ENCODE results near the gene PROK1. TPM values are rescaled to one million over a fixed set of nuclear protein-coding genes. Genes with fewer than 3 reads are reported as not detected.

Gene PROK1
- total and polyA plus RNA-seq, 5 experiments from 2014 or later: not detected

DNA sequence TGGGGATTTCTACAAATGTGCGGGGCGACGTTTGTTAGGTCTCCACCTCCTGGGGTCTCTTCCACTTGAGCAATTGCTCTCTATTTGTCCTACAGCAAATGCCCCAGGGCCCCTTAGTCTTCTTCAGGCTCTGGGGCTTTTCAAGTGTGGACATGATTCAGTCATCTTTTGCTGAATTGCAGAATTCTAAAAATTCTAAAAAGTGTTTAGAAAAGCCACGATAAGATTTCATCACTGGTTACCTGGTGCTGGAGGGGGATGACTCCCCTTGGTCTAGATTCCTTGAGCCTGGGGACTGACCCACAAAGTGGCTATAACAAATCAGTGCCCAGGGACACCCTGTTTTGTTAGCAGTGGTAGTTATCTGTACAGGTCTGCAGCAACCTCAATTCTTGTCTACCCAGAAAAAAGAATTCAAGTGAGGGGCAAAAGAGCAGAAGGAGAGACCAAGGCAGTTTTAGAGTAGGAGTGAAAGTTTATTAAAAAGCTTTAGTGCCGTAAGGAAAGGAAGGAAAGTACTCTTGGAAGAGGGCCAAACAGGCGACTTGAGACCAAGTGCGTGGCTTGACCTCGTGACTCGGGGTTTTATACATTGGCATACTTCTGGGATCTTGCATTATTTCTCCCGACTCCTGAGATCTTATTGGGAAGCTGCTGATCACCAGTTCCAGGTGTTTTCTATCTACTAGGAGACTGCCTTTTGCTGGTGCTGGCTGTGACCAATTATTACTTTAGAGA is 25.2 kb downstream of the PROK1 start:
- no peaks in the 10 kb centered on the region for H3K36me3 Mint-ChIP-seq
- no peak for ATAC-seq
- DNase-seq: no peak
- no peak overlapping the region for H3K4me3 Mint-ChIP-seq
- H3K27me3 Mint-ChIP-seq: peaks cover 2 to 13% (median 7%) of the 10 kb centered on the region in 5 donors
- H3K27ac Mint-ChIP-seq: no peak overlapping the region
- POLR2A ChIA-PET: no interaction called here
- no peaks in the 10 kb centered on the region for H3K4me1 Mint-ChIP-seq
- H3K9me3 Mint-ChIP-seq: no peaks in the 10 kb centered on the region

DNA sequence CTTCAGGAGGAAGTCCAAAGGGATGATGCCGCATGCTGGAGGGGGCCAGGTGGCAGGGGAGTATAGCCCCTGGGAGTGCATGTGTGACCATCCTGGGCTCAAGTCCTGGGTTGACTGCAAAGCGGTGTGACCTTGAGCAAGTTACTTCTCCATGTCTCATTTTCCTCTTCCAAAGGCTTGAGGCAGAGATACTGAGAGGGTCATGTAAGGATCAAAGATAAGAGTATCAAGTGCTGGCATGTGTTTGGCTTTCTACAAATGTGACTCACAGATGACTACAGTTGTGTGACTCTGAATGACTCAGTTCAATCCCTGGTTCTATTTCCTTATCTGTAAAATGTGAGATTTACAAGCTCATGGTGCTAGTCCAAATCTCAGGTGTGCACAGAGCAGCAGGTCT is 26.1 kb downstream of the PROK1 start:
- Mint-ChIP-seq H3K36me3 (no peaks in the 10 kb centered on the region), H3K4me1 (no peaks in the 10 kb centered on the region), H3K27me3 (peaks cover 0 to 10% (median 7%) of the 10 kb centered on the region in 5 donors), H3K27ac (no peak overlapping the region), H3K4me3 (no peak overlapping the region), H3K9me3 (no peaks in the 10 kb centered on the region)
- POLR2A ChIA-PET: no interaction called here
- DNase-seq: no peak
- ATAC-seq: no peak

GRCh38 chr1:110477445-110477957 is 26.6 kb downstream of the PROK1 start:
- no peaks in the 10 kb centered on the region for H3K9me3 Mint-ChIP-seq
- H3K4me3 Mint-ChIP-seq: no peak overlapping the region
- no peaks in the 10 kb centered on the region for H3K4me1 Mint-ChIP-seq
- POLR2A ChIA-PET: no interaction called here
- DNase-seq (no peak), ATAC-seq (no peak)
- H3K36me3 Mint-ChIP-seq: no peaks in the 10 kb centered on the region
- H3K27me3 Mint-ChIP-seq: peaks cover 0 to 10% (median 6%) of the 10 kb centered on the region in 5 donors
- no peak overlapping the region for H3K27ac Mint-ChIP-seq

DNA sequence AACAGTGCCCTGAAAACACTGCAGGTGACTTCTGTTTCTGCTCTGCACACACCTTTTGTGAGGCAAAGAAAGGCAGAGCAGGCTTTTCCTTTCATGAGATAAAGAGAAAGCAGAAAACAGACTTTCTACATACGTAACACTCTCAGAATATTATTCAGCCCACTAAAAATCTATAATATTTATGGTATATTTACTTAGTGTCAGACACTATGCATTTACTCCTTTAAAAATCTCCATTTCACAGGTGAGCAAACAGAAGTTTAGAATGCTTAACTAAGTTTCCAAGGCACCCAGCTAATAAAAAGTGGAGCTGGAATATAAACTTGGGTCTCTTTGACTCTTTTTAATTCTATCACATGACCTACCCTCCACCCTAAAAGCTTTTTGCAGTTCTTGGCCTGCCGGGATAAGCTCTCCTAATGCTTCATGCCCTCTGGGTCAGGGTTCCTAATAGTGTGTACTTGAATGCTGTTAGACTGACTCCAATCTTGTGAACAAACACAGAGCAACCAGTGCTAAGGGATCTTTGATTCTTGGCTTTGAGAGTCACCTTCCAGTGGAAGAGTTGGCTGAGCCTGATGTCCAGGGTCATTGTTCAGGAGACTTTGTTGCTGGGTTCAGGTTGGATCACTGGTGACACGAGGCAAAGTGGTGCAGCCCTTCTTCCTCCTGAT is 27.2 kb downstream of the PROK1 start:
- POLR2A ChIA-PET: no interaction called here
- peaks cover 0 to 1% (median 0%) of the 10 kb centered on the region in 4 donors for H3K4me1 Mint-ChIP-seq
- DNase-seq (no peak), ATAC-seq (no peak)
- no peak overlapping the region for H3K4me3 Mint-ChIP-seq
- H3K36me3 Mint-ChIP-seq: no peaks in the 10 kb centered on the region
- peaks cover 0 to 13% (median 6%) of the 10 kb centered on the region in 5 donors for H3K27me3 Mint-ChIP-seq
- no peaks in the 10 kb centered on the region for H3K9me3 Mint-ChIP-seq
- peak overlapping the region in 1 of 10 donors; percentile 23 for H3K27ac Mint-ChIP-seq

GRCh38 chr1:110478886-110479285 is 27.9 kb downstream of the PROK1 start:
- no peak overlapping the region for H3K4me3 Mint-ChIP-seq
- no peak overlapping the region for H3K27ac Mint-ChIP-seq
- peaks cover 0 to 20% (median 2%) of the 10 kb centered on the region in 5 donors for H3K27me3 Mint-ChIP-seq
- DNase-seq: no peak
- peaks cover 0 to 6% (median 3%) of the 10 kb centered on the region in 4 donors for H3K4me1 Mint-ChIP-seq
- POLR2A ChIA-PET: no interaction called here
- H3K9me3 Mint-ChIP-seq: no peaks in the 10 kb centered on the region
- H3K36me3 Mint-ChIP-seq: no peaks in the 10 kb centered on the region
- ATAC-seq: no peak

- POLR2A ChIA-PET: no interaction called here
Observed at GRCh38 chr1:110480356-110481096, 29.6 kb downstream of the PROK1 start.

GRCh38 chr1:110481968-110482623 is 31.1 kb downstream of the PROK1 start:
- Mint-ChIP-seq H3K4me3 (no peak overlapping the region), H3K4me1 (peaks cover 0 to 6% (median 3%) of the 10 kb centered on the region in 4 donors), H3K27ac (no peak overlapping the region), H3K36me3 (no peaks in the 10 kb centered on the region), H3K27me3 (peaks cover 2 to 34% (median 7%) of the 10 kb centered on the region in 5 donors), H3K9me3 (no peaks in the 10 kb centered on the region)
- DNase-seq: no peak
- POLR2A ChIA-PET: no interaction called here
- ATAC-seq: no peak

More at GRCh38 chr1:110480356-110481096, 29.6 kb downstream of the PROK1 start:
- DNase-seq (no peak), ATAC-seq (no peak)
- Mint-ChIP-seq H3K27me3 (peaks cover 2 to 33% (median 8%) of the 10 kb centered on the region in 5 donors), H3K4me3 (no peak overlapping the region), H3K4me1 (peaks cover 0 to 6% (median 3%) of the 10 kb centered on the region in 4 donors), H3K36me3 (no peaks in the 10 kb centered on the region), H3K9me3 (no peaks in the 10 kb centered on the region), H3K27ac (no peak overlapping the region)

DNA sequence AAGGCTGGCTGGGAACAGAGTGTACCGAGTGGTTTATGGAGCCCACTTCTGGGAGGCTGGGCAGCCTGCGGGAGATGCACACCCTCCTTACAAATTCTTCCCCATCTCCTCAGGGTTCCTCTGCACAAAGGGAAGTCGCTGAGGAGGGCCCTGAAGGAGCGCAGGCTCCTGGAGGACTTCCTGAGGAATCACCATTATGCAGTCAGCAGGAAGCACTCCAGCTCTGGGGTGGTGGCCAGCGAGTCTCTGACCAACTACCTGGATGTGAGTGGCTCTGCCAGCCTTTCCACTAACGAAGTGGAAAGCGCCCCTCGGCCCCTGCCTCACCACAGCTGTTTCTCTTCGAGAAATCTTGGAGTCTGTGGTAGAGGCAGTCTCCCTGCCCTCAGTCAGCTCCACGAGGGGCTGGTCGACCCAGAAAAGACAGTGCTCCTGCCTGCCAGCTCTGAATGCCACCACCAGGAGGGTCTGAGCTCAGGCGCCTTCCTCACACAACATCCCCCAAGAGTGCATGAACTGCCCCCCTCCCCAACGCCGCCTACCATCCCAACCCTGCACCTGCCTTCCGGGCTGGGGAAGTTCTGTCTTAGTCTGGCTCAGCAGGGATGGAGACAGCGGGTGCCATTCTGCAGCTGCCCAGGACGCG is 31.8 kb downstream of the PROK1 start:
- no peaks in the 10 kb centered on the region for H3K36me3 Mint-ChIP-seq
- DNase-seq: no peak
- peaks cover 0 to 6% (median 3%) of the 10 kb centered on the region in 4 donors for H3K4me1 Mint-ChIP-seq
- no peak for ATAC-seq
- no peak overlapping the region for H3K4me3 Mint-ChIP-seq
- POLR2A ChIA-PET: no interaction called here
- H3K27ac Mint-ChIP-seq: no peak overlapping the region
- H3K27me3 Mint-ChIP-seq: peaks cover 2 to 41% (median 8%) of the 10 kb centered on the region in 5 donors
- no peaks in the 10 kb centered on the region for H3K9me3 Mint-ChIP-seq

DNA sequence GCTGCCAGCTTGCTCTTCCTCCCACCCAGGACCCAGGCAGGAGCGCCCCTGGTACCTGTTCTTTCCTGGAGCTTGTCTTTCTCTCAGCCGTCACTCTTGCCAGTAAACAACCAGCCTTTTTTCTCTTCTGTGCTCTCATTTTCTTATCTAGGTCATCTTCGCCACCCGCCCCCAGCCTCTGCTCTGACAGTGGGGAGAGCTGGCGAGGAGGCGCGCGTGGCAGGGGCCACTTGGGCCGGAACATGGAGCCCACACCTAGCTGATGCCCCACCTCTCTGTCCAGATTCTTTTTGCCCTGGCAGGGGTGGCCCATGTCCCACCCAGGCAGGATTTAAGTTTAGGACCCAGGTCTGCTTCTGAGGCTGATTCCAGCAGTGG is 32.3 kb downstream of the PROK1 start:
- Mint-ChIP-seq H3K4me3 (no peak overlapping the region), H3K9me3 (no peaks in the 10 kb centered on the region), H3K4me1 (peaks cover 0 to 6% (median 3%) of the 10 kb centered on the region in 4 donors), H3K36me3 (no peaks in the 10 kb centered on the region), H3K27me3 (peaks cover 2 to 45% (median 10%) of the 10 kb centered on the region in 5 donors), H3K27ac (no peak overlapping the region)
- POLR2A ChIA-PET: no interaction called here
- no peak for ATAC-seq
- DNase-seq: no peak

DNA sequence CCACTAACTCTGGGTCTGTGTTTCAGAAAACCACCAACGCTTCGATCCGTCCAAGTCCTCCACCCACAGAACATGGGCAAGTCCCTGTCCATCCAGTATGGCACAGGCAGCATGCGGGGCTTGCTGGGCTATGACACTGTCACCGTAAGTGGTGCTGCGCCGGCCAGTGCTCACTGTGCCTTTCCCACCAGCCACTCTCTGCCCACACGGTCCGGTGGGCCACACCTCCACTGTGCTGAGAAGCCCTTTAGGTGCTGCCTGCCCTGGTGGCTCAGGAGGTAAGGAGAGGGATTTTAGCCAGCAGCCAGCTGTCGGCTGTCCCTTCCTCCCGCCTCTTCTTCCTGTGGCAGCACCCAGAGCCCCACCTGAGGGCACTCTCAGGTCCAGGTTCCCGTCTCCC is 33.9 kb downstream of the PROK1 start:
- peaks cover 2 to 45% (median 10%) of the 10 kb centered on the region in 5 donors for H3K27me3 Mint-ChIP-seq
- H3K36me3 Mint-ChIP-seq: no peaks in the 10 kb centered on the region
- POLR2A ChIA-PET: no interaction called here
- no peak overlapping the region for H3K27ac Mint-ChIP-seq
- no peak for ATAC-seq
- no peak for DNase-seq
- peaks cover 0 to 6% (median 3%) of the 10 kb centered on the region in 4 donors for H3K4me1 Mint-ChIP-seq
- no peak overlapping the region for H3K4me3 Mint-ChIP-seq
- H3K9me3 Mint-ChIP-seq: no peaks in the 10 kb centered on the region

- POLR2A ChIA-PET: no interaction called here
- H3K9me3 Mint-ChIP-seq: no peaks in the 10 kb centered on the region
- no peak for ATAC-seq
- H3K4me1 Mint-ChIP-seq: peaks cover 0 to 6% (median 3%) of the 10 kb centered on the region in 4 donors
- no peaks in the 10 kb centered on the region for H3K36me3 Mint-ChIP-seq
- DNase-seq: no peak
- peak overlapping the region in 1 of 10 donors; percentile 20 for H3K27ac Mint-ChIP-seq
- H3K4me3 Mint-ChIP-seq: no peak overlapping the region
- H3K27me3 Mint-ChIP-seq: peaks cover 2 to 45% (median 10%) of the 10 kb centered on the region in 5 donors
Observed at GRCh38 chr1:110485725-110486124, 34.8 kb downstream of the PROK1 start.

GRCh38 chr1:110487726-110488125 is 36.8 kb downstream of the PROK1 start:
- H3K4me1 Mint-ChIP-seq: peaks cover 0 to 6% (median 3%) of the 10 kb centered on the region in 4 donors
- no peaks in the 10 kb centered on the region for H3K36me3 Mint-ChIP-seq
- POLR2A ChIA-PET: no interaction called here
- no peaks in the 10 kb centered on the region for H3K9me3 Mint-ChIP-seq
- H3K27ac Mint-ChIP-seq: peak overlapping the region in 1 of 10 donors; percentile 12
- H3K4me3 Mint-ChIP-seq: no peak overlapping the region
- DNase-seq: no peak
- no peak for ATAC-seq
- H3K27me3 Mint-ChIP-seq: peaks cover 2 to 45% (median 10%) of the 10 kb centered on the region in 5 donors

Measured in naive thymus-derived CD8-positive, alpha-beta T cell (primary cell).